IMR-90 (cell line): ENCODE results near the gene PSG3. TPM values are rescaled to one million over a fixed set of nuclear protein-coding genes. Genes with fewer than 3 reads are reported as not detected.
"Not testable (repeated sequence)": the region's sequence is repeated elsewhere in the genome, so short reads cannot be mapped to it uniquely, and the experiment has no call there.

Source experiments
- ATAC-seq: fragments of 200-7000 bp; cut with Tn5 transposase; 2 replicates; pipeline ENCODE4 v1.9.1; 2020; ENCODE audit warnings: low read depth, mild to moderate bottlenecking, moderate library complexity
- BruUV-seq: library from RNA; stranded (reverse); fragments of 400-500 nt; replicated peaks from 2 replicates; lab custom pipeline; 2021; lab: Mats Ljungman, UMichigan
- CTCF ChIA-PET: fragments of 300-600 bp; formaldehyde crosslinking; extraction: SDS; loops from one replicate; lab custom pipeline; 2021; ENCODE audit warnings: antibody characterized with exemption; lab: Yijun Ruan, JAX
- POLR2A ChIA-PET: fragments of 300-600 bp; sonication (Branson Sonifier 250); formaldehyde crosslinking; loops from one replicate; lab custom pipeline; 2022; ENCODE audit warnings: antibody characterized with exemption; ENCODE audit not compliant: unreplicated experiment; lab: Charles Lee
- DNase-seq: peaks from one replicate; pipeline ENCODE4 v3.0.0; 2013
- H2AFZ ChIP-seq: replicated peaks from 2 replicates; pipeline ENCODE3; 2013; ENCODE audit warnings: low read length, mild to moderate bottlenecking; ENCODE audit not compliant: poor library complexity
- H2AK5ac ChIP-seq: 2 replicates; pipeline ENCODE4 v1.6.1; 2013; ENCODE audit warnings: low read depth, low read length, inconsistent platforms
- H2AK9ac ChIP-seq: replicated peaks from 2 replicates; pipeline ENCODE3; 2013; ENCODE audit warnings: mild to moderate bottlenecking, low read depth, low read length, moderate library complexity; ENCODE audit not compliant: poor library complexity
- H2BK120ac ChIP-seq: 2 replicates; pipeline ENCODE4 v1.6.1; 2013; ENCODE audit warnings: low read depth, low read length, inconsistent platforms
- H2BK15ac ChIP-seq: 3 replicates; pipeline ENCODE4 v1.6.1; 2013; ENCODE audit warnings: low read depth, low read length, inconsistent platforms
- H2BK20ac ChIP-seq: 2 replicates; pipeline ENCODE4 v1.6.1; 2013; ENCODE audit warnings: low read depth, mild to moderate bottlenecking, inconsistent platforms, low read length, moderate library complexity
- H2BK5ac ChIP-seq: 2 replicates; pipeline ENCODE4 v1.6.1; 2013; ENCODE audit warnings: mild to moderate bottlenecking, low read depth, low read length, inconsistent platforms; ENCODE audit not compliant: poor library complexity, severe bottlenecking
- H3K14ac ChIP-seq: replicated peaks from 2 replicates; pipeline ENCODE4 v1.6.1; 2013; ENCODE audit warnings: low read depth, low read length, inconsistent platforms
- H3K18ac ChIP-seq: 2 replicates; pipeline ENCODE4 v1.6.1; 2013; ENCODE audit warnings: low read depth, low read length, control low read depth
- H3K23ac ChIP-seq: 2 replicates; pipeline ENCODE4 v1.6.1; 2013; ENCODE audit warnings: low read depth, low read length, inconsistent platforms
- H3K27ac ChIP-seq: 2 replicates; pipeline ENCODE4 v1.5.1; 2013; ENCODE audit warnings: mild to moderate bottlenecking, control low read depth, low read length; ENCODE audit not compliant: insufficient read depth
- H3K27me3 ChIP-seq: 2 replicates; pipeline ENCODE4 v1.6.1; 2013; ENCODE audit warnings: low read length; ENCODE audit not compliant: control insufficient read depth, insufficient read depth
- H3K36me3 ChIP-seq: 2 replicates; pipeline ENCODE4 v1.6.1; 2013; ENCODE audit warnings: low read length, mixed read lengths; ENCODE audit not compliant: control insufficient read depth, insufficient read depth
- H3K4ac ChIP-seq: 2 replicates; pipeline ENCODE4 v1.6.1; 2013; ENCODE audit warnings: low read depth, low read length, inconsistent platforms
- H3K4me1 ChIP-seq: 2 replicates; pipeline ENCODE4 v1.6.1; 2013; ENCODE audit warnings: low read length, mixed read lengths; ENCODE audit not compliant: control insufficient read depth, insufficient read depth
- H3K4me2 ChIP-seq: 2 replicates; pipeline ENCODE4 v1.6.1; 2013; ENCODE audit warnings: low read depth, mild to moderate bottlenecking, control low read depth, low read length, moderate library complexity
- H3K4me3 ChIP-seq: 2 replicates; pipeline ENCODE4 v1.5.1; 2013; ENCODE audit warnings: low read depth, mild to moderate bottlenecking, control low read depth, low read length, moderate library complexity; ENCODE audit not compliant: insufficient read depth
- H3K56ac ChIP-seq: 2 replicates; pipeline ENCODE4 v1.6.1; 2013; ENCODE audit warnings: low read length, inconsistent platforms; ENCODE audit not compliant: insufficient read depth; ENCODE audit errors: extremely low read depth
- H3K79me1 ChIP-seq, 2 experiments: 2 replicates each; pipeline ENCODE4 v1.6.1; 2013; ENCODE audit warnings: low read length in 2 of 2, inconsistent platforms in 1 of 2, low read depth in 1 of 2
- H3K9ac ChIP-seq: 2 replicates; pipeline ENCODE4 v1.6.1; 2013; ENCODE audit warnings: low read depth, low read length, control low read depth
- H3K9me1 ChIP-seq: 2 replicates; pipeline ENCODE4 v1.6.1; 2013; ENCODE audit warnings: low read length, inconsistent platforms; ENCODE audit not compliant: insufficient read depth
- H3K9me3 ChIP-seq: 2 replicates; pipeline ENCODE4 v1.6.1; 2013; ENCODE audit warnings: low read length; ENCODE audit not compliant: control insufficient read depth, insufficient read depth
- H4K20me1 ChIP-seq: 2 replicates; pipeline ENCODE4 v1.6.1; 2013; ENCODE audit warnings: low read length, inconsistent platforms; ENCODE audit not compliant: insufficient read depth
- H4K5ac ChIP-seq: 2 replicates; pipeline ENCODE4 v1.6.1; 2013; ENCODE audit warnings: mild to moderate bottlenecking, low read depth, low read length, control low read depth
- H4K8ac ChIP-seq, 2 experiments: 2 replicates each; pipeline ENCODE4 v1.6.1; 2013; ENCODE audit warnings: low read depth in 2 of 2, low read length in 2 of 2, control low read depth in 1 of 2, inconsistent platforms in 1 of 2
- H4K91ac ChIP-seq: 2 replicates; pipeline ENCODE4 v1.6.1; 2013; ENCODE audit warnings: low read depth, low read length, inconsistent platforms; ENCODE audit not compliant: insufficient read depth
- CTCF ChIP-seq: conservative IDR thresholded peaks from 2 replicates; pipeline ENCODE4 v1.5.1; 2012; ENCODE audit warnings: mild to moderate bottlenecking, low read depth, low read length, improper control_type of control experiment
- SMC3 ChIP-seq: fragments of 150-350 bp; IDR thresholded peaks from 2 replicates; pipeline ENCODE4 v1.6.1; 2016; ENCODE audit warnings: low read depth, mild to moderate bottlenecking, antibody characterized with exemption, low read length, moderate library complexity
- WGBS, 2 experiments: methylation state at CpG; one replicate each; pipeline versions ENCODE4 v1.1.5 to v1.1.7; 2013; ENCODE audit warnings: missing lambda C conversion rate in 2 of 2; ENCODE audit not compliant: insufficient read length in 1 of 2; ENCODE audit errors: extremely low coverage in 2 of 2; 5-methylcytosine and 5-hydroxymethylcytosine counted together
- dilution Hi-C: fragments of 300-500 bp; cut with HindIII; formaldehyde crosslinking; loops from one replicate; pipeline ENCODE4 v1.14.3; 2018; ENCODE audit warnings: low sequenced_read_pairs; ENCODE audit not compliant: unreplicated experiment
- in situ Hi-C: fragments of 300-500 bp; cut with MboI; formaldehyde crosslinking; loops from 3 replicates; pipeline ENCODE4 v1.14.3; 2019; ENCODE audit warnings: low sequenced_read_pairs, inconsistent platforms, mixed read lengths
- intact Hi-C: fragments of 100-400 bp; cut with micrococcal nuclease; formaldehyde crosslinking; loops from 2 replicates; pipeline ENCODE4 v1.10.0; 2022
- polyA plus RNA-seq, 3 experiments: library from polyadenylated mRNA; depleted of rRNA; stranded (reverse); fragments of >200 nt; gene quantifications; 2 replicates each; pipeline ENCODE4 v1.2.3, GENCODE V29; 2012; ENCODE audit warnings: low replicate concordance in 1 of 3
- total RNA-seq: library from RNA; depleted of rRNA; stranded (reverse); fragments of >200 nt; gene quantifications from 2 replicates; pipeline ENCODE4 v1.2.3, GENCODE V29; 2012

The PSG3 gene
- total and polyA plus RNA-seq, 2 of the 4 experiments (the other 2 are of a cell fraction), result 0.03 TPM; not detected in 1

GRCh38 chr19:42758667-42759066 is 18.4 kb upstream of the PSG3 start:
- H3K56ac ChIP-seq, H4K20me1 ChIP-seq, H3K9me3 ChIP-seq, in situ Hi-C loops, ATAC-seq, H3K79me1 ChIP-seq, H3K27ac ChIP-seq, H3K18ac ChIP-seq, H4K5ac ChIP-seq, H4K8ac ChIP-seq, H3K27me3 ChIP-seq, H3K36me3 ChIP-seq, H2AK9ac ChIP-seq, H3K4me2 ChIP-seq, H3K14ac ChIP-seq, POLR2A ChIA-PET, H3K9ac ChIP-seq, H2AFZ ChIP-seq, H3K4me3 ChIP-seq, H2BK5ac ChIP-seq, H3K23ac ChIP-seq, BruUV-seq, H2BK15ac ChIP-seq, dilution Hi-C loops, DNase-seq, intact Hi-C loops: not testable (repeated sequence)
- Histone ChIP-seq H3K9me1 (peaks cover 11% of the 10 kb centered on the region), H4K91ac (peak overlapping the region; percentile 12; the same call in 1 of the 2 replicates), H2AK5ac (peak overlapping the region; percentile 35; the same call in 1 of the 2 replicates), H2BK120ac (peak overlapping the region; percentile 79), H3K4me1 (peaks cover 17% of the 10 kb centered on the region), H2BK20ac (peak overlapping the region; percentile 77; the same call in 1 of the 2 replicates), H3K4ac (peak overlapping the region; percentile 52)
- peak; percentile 30 for TF ChIP-seq CTCF
- TF ChIP-seq SMC3, result peak; percentile 36; the same call in 1 of the 2 replicates
- 13% methylated on average over 2 of the region's 3 CpGs; no CpG with 5 or more reads in 1 of the 2 experiments for WGBS, 2 experiments
- CTCF ChIA-PET, result interaction anchor here (0.7 to 1.8 kb wide), 2 partner anchors 18 to 20 kb away, joined by 3 read pairs; no protein-coding TSS in a partner anchor

GRCh38 chr19:42752246-42752645 is 12.0 kb upstream of the PSG3 start:
- H2AK5ac ChIP-seq, H3K23ac ChIP-seq, intact Hi-C loops, H3K9me3 ChIP-seq, H2BK5ac ChIP-seq, H4K5ac ChIP-seq, H3K18ac ChIP-seq, BruUV-seq, ATAC-seq, H3K9me1 ChIP-seq, POLR2A ChIA-PET, dilution Hi-C loops, H2BK20ac ChIP-seq, DNase-seq, H4K91ac ChIP-seq, H3K56ac ChIP-seq, H3K9ac ChIP-seq, H4K20me1 ChIP-seq, H3K4me1 ChIP-seq, H3K4me2 ChIP-seq, H3K36me3 ChIP-seq, H2AK9ac ChIP-seq, H3K27me3 ChIP-seq, in situ Hi-C loops, CTCF ChIA-PET, H4K8ac ChIP-seq, H2BK15ac ChIP-seq, H3K14ac ChIP-seq, H3K79me1 ChIP-seq, H3K27ac ChIP-seq, H3K4me3 ChIP-seq, H2AFZ ChIP-seq, H3K4ac ChIP-seq, H2BK120ac ChIP-seq: not testable (repeated sequence)
- WGBS, 2 experiments, result 100% methylated on average over 1 of the region's 1 CpG; no CpG with 5 or more reads in 1 of the 2 experiments
